ENCODE data around the gene RPS21. TPM values are rescaled to one million over a fixed set of nuclear protein-coding genes. Genes with fewer than 3 reads are reported as not detected.

The RPS21 gene
- total and polyA plus RNA-seq, 2 donors: 1,987 to 6,072 TPM

GRCh38 chr20:62409086-62409853 is 22.4 kb downstream of the RPS21 start:
- Histone ChIP-seq H3K27ac (ENCODE audit: low read depth in 1 of 2, low read length in 1 of 2) (no peak overlapping the region), H3K36me3 (ENCODE audit: control insufficient read depth in 2 of 2, insufficient read depth in 2 of 2, low read length in 1 of 2) (no peaks in the 10 kb centered on the region), H3K4me1 (ENCODE audit: control insufficient read depth in 2 of 2, insufficient read depth in 2 of 2, low read length in 2 of 2) (peaks cover 12 to 25% of the 10 kb centered on the region in 2 donors), H3K27me3 (ENCODE audit: control insufficient read depth in 2 of 2, insufficient read depth in 1 of 2, low read length in 1 of 2) (peaks cover 0 to 33% of the 10 kb centered on the region in 2 donors), H3K4me3 (ENCODE audit: low read length in 2 of 2) (no peak overlapping the region), H3K9me3 (ENCODE audit: control insufficient read depth in 2 of 2, insufficient read depth in 1 of 2, low read length in 1 of 2) (peaks cover 0 to 2% of the 10 kb centered on the region in 2 donors)
- no peak for DNase-seq (ENCODE audit: low read depth in 6 of 9, low spot score in 9 of 9)
- WGBS: 96% methylated on average over 12 of the region's 12 CpGs

DNA sequence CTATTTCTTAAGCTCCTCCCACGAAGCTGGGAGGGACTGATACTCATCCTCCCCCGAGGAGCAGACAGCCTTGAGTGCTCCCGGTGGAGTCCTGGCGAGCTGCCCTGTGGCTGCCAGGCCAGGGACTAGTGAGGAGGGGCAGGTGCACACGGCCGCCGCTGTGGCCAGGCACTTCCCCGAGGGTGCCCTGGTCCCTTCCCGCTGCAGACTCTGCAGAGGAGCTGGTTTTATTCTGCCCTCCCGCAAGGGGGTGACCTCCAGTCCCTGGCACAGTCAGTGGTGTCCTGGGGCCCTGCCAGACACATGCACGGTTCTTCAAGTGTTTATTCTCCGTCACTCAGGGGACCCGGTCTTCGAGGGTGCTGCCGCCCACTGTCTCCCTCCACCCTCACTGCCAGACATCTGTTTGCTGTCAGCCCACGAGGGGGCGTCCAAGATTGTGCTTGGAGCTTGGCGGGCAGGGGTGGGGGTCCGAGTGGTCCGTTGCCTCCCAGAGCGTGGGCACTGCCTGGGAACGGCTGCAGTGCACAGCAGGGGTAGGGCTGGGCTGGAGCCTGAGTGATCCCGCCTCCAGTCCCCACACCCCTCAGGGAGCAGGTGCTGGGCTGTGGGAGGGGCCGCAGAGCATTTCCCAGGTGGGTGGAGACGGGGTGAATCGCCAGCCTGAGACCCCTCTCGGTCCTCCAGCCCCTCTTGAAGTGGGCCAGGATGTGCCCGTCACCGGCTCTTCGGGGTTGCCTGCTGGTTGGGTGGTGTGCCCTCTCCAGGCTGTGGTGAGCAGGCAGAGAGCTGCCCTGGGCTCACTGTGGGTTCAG is 23.2 kb downstream of the RPS21 start:
- no peak overlapping the region for H3K4me3 ChIP-seq (ENCODE audit: low read length in 2 of 2)

DNA sequence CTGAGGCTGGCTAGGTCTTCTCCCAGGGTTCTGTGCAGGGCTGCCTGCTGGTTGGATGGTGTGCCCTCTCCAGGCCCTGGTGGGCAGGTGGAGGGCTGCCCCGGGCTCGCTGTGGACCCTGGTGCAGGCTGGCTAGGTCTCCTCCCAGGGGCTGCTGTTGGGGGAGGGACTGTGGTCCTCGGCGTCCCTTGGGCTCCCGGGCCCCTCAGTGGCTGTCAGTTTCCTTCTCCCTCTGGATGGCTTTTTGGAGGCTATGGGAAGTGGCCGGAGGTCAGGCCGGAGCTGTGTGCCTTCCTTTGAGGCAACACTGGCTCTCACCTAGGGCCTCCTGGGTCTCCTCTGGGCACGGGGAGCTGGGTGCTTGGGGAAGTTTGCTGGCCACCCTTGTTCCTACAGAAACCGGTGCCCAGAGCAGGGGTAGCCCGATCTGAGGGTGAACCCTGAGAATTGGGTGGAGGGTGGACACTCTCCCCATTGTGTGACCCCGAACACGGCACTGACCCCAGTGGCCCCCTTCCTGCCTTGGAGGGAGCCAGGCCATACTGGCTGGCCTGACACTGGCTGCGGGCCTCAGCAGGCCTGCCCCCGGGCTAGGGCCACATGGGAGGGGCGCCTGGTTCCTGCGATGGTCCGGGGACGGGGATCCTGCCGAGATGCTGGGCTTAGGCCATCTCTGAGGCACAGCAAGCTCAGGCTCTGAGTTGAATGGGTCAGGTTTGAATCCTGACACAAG is 24.0 kb downstream of the RPS21 start:
- Histone ChIP-seq H3K4me1 (ENCODE audit: control insufficient read depth in 2 of 2, insufficient read depth in 2 of 2, low read length in 2 of 2) (peaks cover 12 to 22% of the 10 kb centered on the region in 2 donors), H3K9me3 (ENCODE audit: control insufficient read depth in 2 of 2, insufficient read depth in 1 of 2, low read length in 1 of 2) (peaks cover 0 to 2% of the 10 kb centered on the region in 2 donors), H3K27ac (ENCODE audit: low read depth in 1 of 2, low read length in 1 of 2) (no peak overlapping the region), H3K36me3 (ENCODE audit: control insufficient read depth in 2 of 2, insufficient read depth in 2 of 2, low read length in 1 of 2) (no peaks in the 10 kb centered on the region), H3K4me3 (ENCODE audit: low read length in 2 of 2) (no peak overlapping the region), H3K27me3 (ENCODE audit: control insufficient read depth in 2 of 2, insufficient read depth in 1 of 2, low read length in 1 of 2) (peaks cover 0 to 33% of the 10 kb centered on the region in 2 donors)
- no peak for DNase-seq (ENCODE audit: low read depth in 6 of 9, low spot score in 9 of 9)
- 93% methylated on average over 19 of the region's 19 CpGs for WGBS

More for the DNA sequence above, 23.2 kb downstream of the RPS21 start:
- peak in 2 of 9 donors; percentile 28 to 43 for DNase-seq (ENCODE audit: low read depth in 6 of 9, low spot score in 9 of 9)
- Histone ChIP-seq H3K27me3 (ENCODE audit: control insufficient read depth in 2 of 2, insufficient read depth in 1 of 2, low read length in 1 of 2) (peaks cover 0 to 33% of the 10 kb centered on the region in 2 donors), H3K27ac (ENCODE audit: low read depth in 1 of 2, low read length in 1 of 2) (no peak overlapping the region), H3K4me1 (ENCODE audit: control insufficient read depth in 2 of 2, insufficient read depth in 2 of 2, low read length in 2 of 2) (peaks cover 12 to 25% of the 10 kb centered on the region in 2 donors), H3K36me3 (ENCODE audit: control insufficient read depth in 2 of 2, insufficient read depth in 2 of 2, low read length in 1 of 2) (no peaks in the 10 kb centered on the region), H3K9me3 (ENCODE audit: control insufficient read depth in 2 of 2, insufficient read depth in 1 of 2, low read length in 1 of 2) (peaks cover 0 to 2% of the 10 kb centered on the region in 2 donors)
- WGBS: 12% methylated on average over 30 of the region's 30 CpGs

- peaks cover 0 to 33% of the 10 kb centered on the region in 2 donors for H3K27me3 ChIP-seq (ENCODE audit: control insufficient read depth in 2 of 2, insufficient read depth in 1 of 2, low read length in 1 of 2)
- WGBS: 90% methylated on average over 24 of the region's 24 CpGs
- DNase-seq (ENCODE audit: low read depth in 6 of 9, low spot score in 9 of 9): no peak
- no peaks in the 10 kb centered on the region for H3K36me3 ChIP-seq (ENCODE audit: control insufficient read depth in 2 of 2, insufficient read depth in 2 of 2, low read length in 1 of 2)
- peaks cover 5 to 15% of the 10 kb centered on the region in 2 donors for H3K4me1 ChIP-seq (ENCODE audit: control insufficient read depth in 2 of 2, insufficient read depth in 2 of 2, low read length in 2 of 2)
- no peak overlapping the region for H3K4me3 ChIP-seq (ENCODE audit: low read length in 2 of 2)
- no peaks in the 10 kb centered on the region for H3K9me3 ChIP-seq (ENCODE audit: control insufficient read depth in 2 of 2, insufficient read depth in 1 of 2, low read length in 1 of 2)
- no peak overlapping the region for H3K27ac ChIP-seq (ENCODE audit: low read depth in 1 of 2, low read length in 1 of 2)
These were observed 24.7 kb downstream of the RPS21 start for GRCh38 chr20:62411479-62412193.

DNA sequence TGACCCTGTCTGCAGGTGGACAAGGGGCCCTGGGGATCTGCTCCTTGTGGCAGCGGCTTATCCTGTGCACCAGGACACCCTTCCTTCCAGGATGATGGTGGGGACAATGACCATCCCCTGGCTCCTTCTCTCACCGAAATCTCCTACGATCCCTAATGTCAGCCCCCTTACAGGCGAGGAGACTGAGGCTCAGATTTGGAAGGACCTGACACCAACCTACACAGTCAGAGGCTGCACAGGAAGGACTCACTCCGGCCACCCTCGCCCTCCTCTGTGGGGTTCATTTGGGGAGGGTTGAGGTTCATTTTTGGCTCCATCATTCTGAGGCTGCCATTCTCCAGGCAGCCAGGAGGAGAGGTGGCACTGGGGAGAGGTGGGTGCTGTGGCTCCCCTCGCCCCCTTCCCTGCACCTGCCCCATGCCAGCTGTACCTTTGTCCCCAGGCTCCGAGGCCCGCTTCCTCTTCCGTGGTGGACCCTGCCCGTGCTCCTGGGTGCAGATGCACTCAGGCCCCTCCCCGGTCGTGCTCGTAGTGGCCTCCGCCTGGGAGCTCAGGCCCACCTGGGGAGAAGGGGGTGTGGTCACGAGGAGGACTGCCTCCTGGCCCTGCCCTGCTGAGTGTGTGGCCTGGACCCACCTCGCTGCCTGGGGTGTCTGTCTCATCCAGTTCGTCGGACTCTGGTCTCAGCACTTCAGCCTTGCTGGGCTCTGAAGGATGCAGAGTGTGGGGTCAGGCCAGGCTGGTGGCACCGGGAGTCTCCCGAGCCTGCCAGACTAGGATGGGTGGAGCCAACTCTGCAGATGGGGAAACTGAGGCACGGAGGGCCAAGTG is 25.5 kb downstream of the RPS21 start:
- Histone ChIP-seq H3K4me3 (ENCODE audit: low read length in 2 of 2) (no peak overlapping the region), H3K4me1 (ENCODE audit: control insufficient read depth in 2 of 2, insufficient read depth in 2 of 2, low read length in 2 of 2) (peaks cover 3 to 14% of the 10 kb centered on the region in 2 donors), H3K27me3 (ENCODE audit: control insufficient read depth in 2 of 2, insufficient read depth in 1 of 2, low read length in 1 of 2) (peaks cover 0 to 33% of the 10 kb centered on the region in 2 donors), H3K9me3 (ENCODE audit: control insufficient read depth in 2 of 2, insufficient read depth in 1 of 2, low read length in 1 of 2) (no peaks in the 10 kb centered on the region), H3K36me3 (ENCODE audit: control insufficient read depth in 2 of 2, insufficient read depth in 2 of 2, low read length in 1 of 2) (no peaks in the 10 kb centered on the region), H3K27ac (ENCODE audit: low read depth in 1 of 2, low read length in 1 of 2) (no peak overlapping the region)
- WGBS: 85% methylated on average over 22 of the region's 22 CpGs
- no peak for DNase-seq (ENCODE audit: low read depth in 6 of 9, low spot score in 9 of 9)

DNA sequence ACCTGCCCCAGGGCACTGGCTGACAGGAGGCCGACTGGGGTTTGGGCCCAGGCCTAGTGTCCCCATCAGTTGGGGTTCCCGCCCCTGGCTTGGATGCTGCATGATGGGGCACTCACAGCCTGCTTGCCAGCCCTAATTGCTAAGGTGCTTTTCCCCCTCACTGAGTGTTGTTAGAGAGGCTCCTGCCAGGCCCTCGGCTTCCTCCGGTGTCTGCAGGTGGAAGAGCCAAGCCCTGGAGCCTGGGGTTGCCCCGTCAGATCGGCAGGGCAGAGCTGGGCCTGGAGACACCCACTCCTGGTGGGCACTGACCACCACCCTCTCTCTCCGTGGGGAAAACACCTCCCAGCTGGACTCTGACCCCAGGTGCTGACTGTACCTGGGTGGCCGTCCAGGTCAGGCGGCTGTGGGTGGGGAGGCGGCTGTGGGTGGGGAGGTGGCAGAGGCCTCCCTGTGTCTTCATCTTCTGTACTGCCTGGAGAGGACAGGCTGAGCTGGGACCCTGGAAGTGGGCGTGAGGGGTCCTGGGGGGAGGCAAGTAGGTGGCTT is 26.2 kb downstream of the RPS21 start:
- Histone ChIP-seq H3K9me3 (ENCODE audit: control insufficient read depth in 2 of 2, insufficient read depth in 1 of 2, low read length in 1 of 2) (no peaks in the 10 kb centered on the region), H3K4me1 (ENCODE audit: control insufficient read depth in 2 of 2, insufficient read depth in 2 of 2, low read length in 2 of 2) (peaks cover 0 to 9% of the 10 kb centered on the region in 2 donors), H3K27me3 (ENCODE audit: control insufficient read depth in 2 of 2, insufficient read depth in 1 of 2, low read length in 1 of 2) (peaks cover 0 to 30% of the 10 kb centered on the region in 2 donors), H3K27ac (ENCODE audit: low read depth in 1 of 2, low read length in 1 of 2) (no peak overlapping the region), H3K36me3 (ENCODE audit: control insufficient read depth in 2 of 2, insufficient read depth in 2 of 2, low read length in 1 of 2) (no peaks in the 10 kb centered on the region), H3K4me3 (ENCODE audit: low read length in 2 of 2) (no peak overlapping the region)
- DNase-seq (ENCODE audit: low read depth in 6 of 9, low spot score in 9 of 9): no peak
- 95% methylated on average over 11 of the region's 11 CpGs for WGBS

DNA sequence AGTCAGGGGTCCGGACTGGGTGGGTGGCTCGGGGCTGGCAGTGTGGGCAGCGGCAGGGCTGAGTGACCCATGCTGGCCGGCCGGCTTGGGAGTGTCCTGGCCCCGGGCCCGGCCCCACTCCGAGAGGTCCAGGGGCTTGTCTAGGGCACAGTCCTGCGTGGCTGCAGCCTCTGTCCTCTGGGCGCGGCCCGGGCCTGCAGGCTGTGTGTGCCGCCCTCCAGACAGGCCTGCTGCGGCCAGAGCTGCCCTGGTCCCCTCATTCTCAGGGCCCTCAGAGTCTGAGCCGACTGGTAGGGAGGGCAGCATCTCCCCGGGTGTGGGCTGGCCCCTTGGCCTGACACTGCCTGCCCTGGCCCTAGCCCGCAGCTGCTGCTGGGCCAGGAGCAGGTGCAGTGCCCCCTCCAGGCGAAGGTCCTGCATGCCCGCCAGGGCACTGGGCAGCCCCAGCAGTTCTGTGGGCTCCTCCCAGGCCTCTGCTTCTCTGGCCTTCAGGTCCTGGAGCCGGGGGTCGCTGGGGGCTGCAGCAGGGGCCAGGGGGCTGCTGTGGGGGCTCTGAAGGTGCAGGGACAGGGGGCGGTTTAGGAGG is 27.1 kb downstream of the RPS21 start:
- WGBS: 93% methylated on average over 22 of the region's 22 CpGs
- H3K27me3 ChIP-seq (ENCODE audit: control insufficient read depth in 2 of 2, insufficient read depth in 1 of 2, low read length in 1 of 2): peaks cover 0 to 22% of the 10 kb centered on the region in 2 donors
- no peak overlapping the region for H3K27ac ChIP-seq (ENCODE audit: low read depth in 1 of 2, low read length in 1 of 2)
- H3K4me3 ChIP-seq (ENCODE audit: low read length in 2 of 2): no peak overlapping the region
- H3K4me1 ChIP-seq (ENCODE audit: control insufficient read depth in 2 of 2, insufficient read depth in 2 of 2, low read length in 2 of 2): peaks cover 0 to 9% of the 10 kb centered on the region in 2 donors
- no peaks in the 10 kb centered on the region for H3K9me3 ChIP-seq (ENCODE audit: control insufficient read depth in 2 of 2, insufficient read depth in 1 of 2, low read length in 1 of 2)
- no peak for DNase-seq (ENCODE audit: low read depth in 6 of 9, low spot score in 9 of 9)
- H3K36me3 ChIP-seq (ENCODE audit: control insufficient read depth in 2 of 2, insufficient read depth in 2 of 2, low read length in 1 of 2): no peaks in the 10 kb centered on the region

Data from thymus (tissue), 11 donors.